DND-41 (cell line): ENCODE results near the gene CACNB3.

ENCODE experiments used
- ATAC-seq: fragments of 200-7000 bp; cut with Tn5 transposase; 3 replicates; pipeline ENCODE4 v1.9.1; 2021; ENCODE audit warnings: low read depth; ENCODE audit not compliant: insufficient read depth
- DNase-seq: peaks from one replicate; pipeline ENCODE4 v3.0.0-alpha.2; 2020
- H2AFZ ChIP-seq: 2 replicates; pipeline ENCODE4 v1.6.0; 2012; ENCODE audit warnings: low read depth, low read length
- H3K27ac ChIP-seq: 2 replicates; pipeline ENCODE4 v1.5.1; 2012; ENCODE audit warnings: low read length, inconsistent platforms
- H3K27me3 ChIP-seq: fragments of 200-600 bp; sonication (generic); 2 replicates; pipeline ENCODE4 v1.6.0; 2012; ENCODE audit warnings: low read length, mild to moderate bottlenecking, inconsistent platforms; ENCODE audit not compliant: insufficient read depth, poor library complexity
- H3K36me3 ChIP-seq: 2 replicates; pipeline ENCODE4 v1.5.1; 2012; ENCODE audit warnings: low read length, inconsistent platforms; ENCODE audit not compliant: insufficient read depth
- H3K4me1 ChIP-seq: 2 replicates; pipeline ENCODE4 v1.5.1; 2012; ENCODE audit warnings: mild to moderate bottlenecking, low read length; ENCODE audit not compliant: insufficient read depth
- H3K4me2 ChIP-seq: 2 replicates; pipeline ENCODE4 v1.6.0; 2012; ENCODE audit warnings: mild to moderate bottlenecking, moderate library complexity, low read length, inconsistent platforms; ENCODE audit not compliant: insufficient read depth
- H3K4me3 ChIP-seq, 2 experiments: fragments of 200-600 bp in 1 of 2; shearing (Covaris generic) in 1 of 2; 2 replicates each; pipeline ENCODE4 v1.5.1; 2012 to 2016; ENCODE audit warnings: inconsistent platforms in 2 of 2, low read length in 2 of 2, mild to moderate bottlenecking in 2 of 2, low read depth in 1 of 2, moderate library complexity in 1 of 2
- H3K79me2 ChIP-seq: 2 replicates; pipeline ENCODE4 v1.6.0; 2012; ENCODE audit warnings: low read length, inconsistent platforms; ENCODE audit not compliant: insufficient read depth
- H3K9ac ChIP-seq: 2 replicates; pipeline ENCODE4 v1.6.0; 2012; ENCODE audit warnings: low read depth, mild to moderate bottlenecking, inconsistent platforms, low read length, moderate library complexity
- H3K9me3 ChIP-seq: 2 replicates; pipeline ENCODE4 v1.5.1; 2012; ENCODE audit warnings: low read length, moderate library complexity, mild to moderate bottlenecking, inconsistent platforms; ENCODE audit not compliant: insufficient read depth, severe bottlenecking
- H4K20me1 ChIP-seq: 2 replicates; pipeline ENCODE4 v1.6.0; 2012; ENCODE audit warnings: low read length; ENCODE audit not compliant: insufficient read depth
- CTCF ChIP-seq: IDR thresholded peaks from 2 replicates; pipeline ENCODE4 v1.5.1; 2012; ENCODE audit warnings: borderline replicate concordance, low read length, moderate library complexity, mild to moderate bottlenecking; ENCODE audit not compliant: poor library complexity, severe bottlenecking; ENCODE audit errors: extremely low read depth
- EZH2 ChIP-seq: IDR thresholded peaks from 3 replicates; pipeline ENCODE4 v1.6.1; 2012; ENCODE audit warnings: borderline replicate concordance, low read depth, mild to moderate bottlenecking, moderate library complexity, low read length, inconsistent platforms; ENCODE audit not compliant: severe bottlenecking

CACNB3 gene

GRCh38 chr12:48771588-48772112, 46.6 kb upstream of the CACNB3 start:
- Histone ChIP-seq H3K9me3 (no peaks in the 10 kb centered on the region), H3K27me3 (no peaks in the 10 kb centered on the region), H3K9ac (no peak overlapping the region), H3K36me3 (no peaks in the 10 kb centered on the region), H3K79me2 (no peaks in the 10 kb centered on the region), H2AFZ (no peak overlapping the region), H4K20me1 (no peaks in the 10 kb centered on the region), H3K4me2 (no peak overlapping the region), H3K4me1 (no peaks in the 10 kb centered on the region), H3K27ac (no peak overlapping the region), H3K4me3 (no peak overlapping the region)
- no peak for DNase-seq
- TF ChIP-seq EZH2 = no peak
- no peak for TF ChIP-seq CTCF
- ATAC-seq = no peak

GRCh38 chr12:48773686-48774085, 44.6 kb upstream of the CACNB3 start:
- Histone ChIP-seq H3K4me1 (no peaks in the 10 kb centered on the region), H3K9ac (no peak overlapping the region), H3K9me3 (no peaks in the 10 kb centered on the region), H3K4me3 (no peak overlapping the region), H3K27ac (no peak overlapping the region), H2AFZ (no peak overlapping the region), H3K36me3 (no peaks in the 10 kb centered on the region), H3K4me2 (no peak overlapping the region), H3K27me3 (no peaks in the 10 kb centered on the region), H4K20me1 (no peaks in the 10 kb centered on the region), H3K79me2 (no peaks in the 10 kb centered on the region)
- DNase-seq (no peak), ATAC-seq (no peak)
- TF ChIP-seq EZH2 = no peak
- TF ChIP-seq CTCF = no peak

- TF ChIP-seq EZH2 (no peak), CTCF (no peak)
- no peaks in the 10 kb centered on the region for H3K27me3 ChIP-seq
- no peaks in the 10 kb centered on the region for H3K9me3 ChIP-seq
- H3K4me2 ChIP-seq = no peak overlapping the region
- DNase-seq (no peak), ATAC-seq (no peak)
- H3K27ac ChIP-seq = no peak overlapping the region
- H2AFZ ChIP-seq = no peak overlapping the region
- H3K4me3 ChIP-seq = no peak overlapping the region
- no peaks in the 10 kb centered on the region for H4K20me1 ChIP-seq
- H3K4me1 ChIP-seq = no peaks in the 10 kb centered on the region
- no peaks in the 10 kb centered on the region for H3K36me3 ChIP-seq
- H3K9ac ChIP-seq = no peak overlapping the region
- H3K79me2 ChIP-seq = no peaks in the 10 kb centered on the region
Observed at GRCh38 chr12:48774516-48774915, 43.8 kb upstream of the CACNB3 start.

GRCh38 chr12:48775299-48775698, 43.0 kb upstream of the CACNB3 start:
- H2AFZ ChIP-seq = no peak overlapping the region
- H3K4me2 ChIP-seq = no peak overlapping the region
- no peaks in the 10 kb centered on the region for H3K4me1 ChIP-seq
- no peaks in the 10 kb centered on the region for H3K9me3 ChIP-seq
- no peaks in the 10 kb centered on the region for H3K27me3 ChIP-seq
- TF ChIP-seq EZH2 (no peak), CTCF (no peak)
- no peak overlapping the region for H3K9ac ChIP-seq
- H3K27ac ChIP-seq = no peak overlapping the region
- no peaks in the 10 kb centered on the region for H3K79me2 ChIP-seq
- no peak overlapping the region for H3K4me3 ChIP-seq
- H3K36me3 ChIP-seq = no peaks in the 10 kb centered on the region
- no peaks in the 10 kb centered on the region for H4K20me1 ChIP-seq
- no peak for ATAC-seq
- DNase-seq = no peak
